Measurements from ENCODE around the gene FAM53C. TPM values are rescaled to one million over a fixed set of nuclear protein-coding genes. Genes with fewer than 3 reads are reported as not detected.
A peak's percentile ranks its signal among the peaks of the same experiment; 100 is the strongest.

Gene FAM53C
- 10 to 100 TPM; 15.2 to 19.9 (median 17.2) TPM for total RNA-seq

GRCh38 chr5:138337685-138338410 lies at the start of gene FAM53C:
FAM53C (plus strand) TSS chr5:138338266; CDS start chr5:138341336, 3,070 bp downstream.
- intact Hi-C loops (cut with DNase I; ENCODE audit: low total_unique reads), result no loop called here
- peak; percentile 88 to 98 for DNase-seq (ENCODE audit: low spot score in 2 of 2)
- WGBS, 2 donors, result 0% methylated on average over 39 to 51 of the region's 56 CpGs
- TF ChIP-seq POLR2A (IDR thresholded peaks at IDR 0.05) (peak in 1 of 2 donors; percentile 97), CTCF (IDR thresholded peaks at IDR 0.05) (no peak)
- H3K4me3 ChIP-seq (ENCODE audit: low read depth, poor library complexity, severe bottlenecking), result peak within 1 kb of the TSS; percentile 82

GRCh38 chr5:138289296-138289695 lies 48.8 kb upstream of the FAM53C start:
- intact Hi-C loops (cut with DNase I; ENCODE audit: low total_unique reads), result no loop called here
- no peak overlapping the region for H3K4me3 ChIP-seq (ENCODE audit: low read depth, poor library complexity, severe bottlenecking)
- DNase-seq (ENCODE audit: low spot score in 2 of 2), result no peak
- 91 to 92% methylated on average over 3 of the region's 3 CpGs for WGBS, 2 donors
- TF ChIP-seq CTCF (IDR thresholded peaks at IDR 0.05) (no peak), POLR2A (IDR thresholded peaks at IDR 0.05) (no peak)

GRCh38 chr5:138303372-138303771 lies 34.7 kb upstream of the FAM53C start:
- intact Hi-C loops (cut with DNase I; ENCODE audit: low total_unique reads), result no loop called here
- no peak overlapping the region for H3K4me3 ChIP-seq (ENCODE audit: low read depth, poor library complexity, severe bottlenecking)
- no peak for TF ChIP-seq CTCF (IDR thresholded peaks at IDR 0.05)
- TF ChIP-seq POLR2A (IDR thresholded peaks at IDR 0.05), result no peak
- DNase-seq (ENCODE audit: low spot score in 2 of 2), result peak in 1 of 2 donors; percentile 20
- 78 to 84% methylated on average over 6 of the region's 6 CpGs for WGBS, 2 donors

- intact Hi-C loops (cut with DNase I; ENCODE audit: low total_unique reads), result no loop called here
- 40 to 46% methylated on average over 1 of the region's 1 CpG for WGBS, 2 donors
- DNase-seq (ENCODE audit: low spot score in 2 of 2), result peak; percentile 20 to 81
- TF ChIP-seq POLR2A (IDR thresholded peaks at IDR 0.05), result no peak
- no peak for TF ChIP-seq CTCF (IDR thresholded peaks at IDR 0.05)
- H3K4me3 ChIP-seq (ENCODE audit: low read depth, poor library complexity, severe bottlenecking), result no peak overlapping the region
These were observed 32.3 kb upstream of the FAM53C start for GRCh38 chr5:138305797-138306196.

- intact Hi-C loops (cut with DNase I; ENCODE audit: low total_unique reads), result no loop called here
- no peak for TF ChIP-seq POLR2A (IDR thresholded peaks at IDR 0.05)
- no peak for TF ChIP-seq CTCF (IDR thresholded peaks at IDR 0.05)
- DNase-seq (ENCODE audit: low spot score in 2 of 2), result peak in 1 of 2 donors; percentile 53
- H3K4me3 ChIP-seq (ENCODE audit: low read depth, poor library complexity, severe bottlenecking), result no peak overlapping the region
- WGBS, 2 donors, result 91 to 92% methylated on average over 6 to 7 of the region's 7 CpGs
These were observed 22.3 kb upstream of the FAM53C start for GRCh38 chr5:138315751-138316278.
